Endothelial cell of umbilical vein (primary cell): ENCODE measurements around the gene ZNF407. TPM values are rescaled to one million over a fixed set of nuclear protein-coding genes. Genes with fewer than 3 reads are reported as not detected.

Source experiments
- BruUV-seq: library from RNA; stranded (reverse); fragments of 400-500 nt; replicated peaks from 2 replicates; lab custom pipeline; 2021; lab: Mats Ljungman, UMichigan
- CTCF ChIA-PET: fragments of 300-600, 350-600 bp; sonication (Branson Sonifier 250); formaldehyde crosslinking; loops from one replicate; lab custom pipeline; 2021; ENCODE audit warnings: antibody characterized with exemption, inconsistent platforms; lab: Charles Lee
- POLR2A ChIA-PET: fragments of 300-600, 350-600 bp; sonication (Branson Sonifier 250); formaldehyde crosslinking; loops from one replicate; lab custom pipeline; 2021; ENCODE audit warnings: antibody characterized with exemption, inconsistent platforms; lab: Charles Lee
- DNase-seq: peaks from one replicate; pipeline ENCODE4 v3.0.0-alpha.2; 2011; ENCODE audit warnings: low read depth, low spot score
- FAIRE-seq: peaks from 2 replicates; lab custom pipeline; 2011; peaks lifted over from hg19 to GRCh38; lab: Jason Lieb, UNC
- H2AFZ ChIP-seq: 2 replicates; pipeline ENCODE4 v1.6.0; 2012; ENCODE audit warnings: low read depth, low read length, control low read depth, inconsistent platforms
- H3K27ac ChIP-seq: 2 replicates; pipeline ENCODE4 v1.5.1; 2011; ENCODE audit warnings: low read depth, mild to moderate bottlenecking, control low read depth, low read length, moderate library complexity; ENCODE audit not compliant: insufficient read depth
- H3K27me3 ChIP-seq, 2 experiments: 2 replicates each; pipeline versions ENCODE4 v1.6.0 to v1.6.1; 2011; ENCODE audit warnings: low read length in 2 of 2, mixed read lengths in 1 of 2; ENCODE audit not compliant: control insufficient read depth in 2 of 2, insufficient read depth in 2 of 2
- H3K36me3 ChIP-seq, 2 experiments: 2 replicates in 1 of 2; 3 replicates in 1 of 2; pipeline ENCODE4 v1.5.1; 2011; ENCODE audit warnings: low read length in 2 of 2, mild to moderate bottlenecking in 1 of 2, moderate library complexity in 1 of 2; ENCODE audit not compliant: control insufficient read depth in 2 of 2, insufficient read depth in 2 of 2; ENCODE audit errors: extremely low read depth in 1 of 2
- H3K4me1 ChIP-seq: 3 replicates; pipeline ENCODE4 v1.5.1; 2011; ENCODE audit warnings: mild to moderate bottlenecking, low read length; ENCODE audit not compliant: control insufficient read depth, insufficient read depth; ENCODE audit errors: extremely low read depth
- H3K4me2 ChIP-seq: 2 replicates; pipeline ENCODE4 v1.6.1; 2011; ENCODE audit warnings: low read length, control low read depth, mixed read lengths; ENCODE audit not compliant: insufficient read depth
- H3K4me3 ChIP-seq, 3 experiments: fragments of 200-600 bp in 1 of 3; sonication (generic), shearing (Covaris generic) in 1 of 3; replicated peaks in 1 of 3; 2 replicates each; pipeline ENCODE4 v1.5.1; 2011 to 2016; ENCODE audit warnings: control low read depth in 3 of 3, low read length in 3 of 3, mild to moderate bottlenecking in 2 of 3, inconsistent platforms in 1 of 3, low read depth in 1 of 3, moderate library complexity in 1 of 3; ENCODE audit not compliant: insufficient read depth in 1 of 3
- H3K79me2 ChIP-seq: 2 replicates; pipeline ENCODE4 v1.6.0; 2012; ENCODE audit warnings: low read length, inconsistent platforms; ENCODE audit not compliant: control insufficient read depth, insufficient read depth
- H3K9ac ChIP-seq: replicated peaks from 2 replicates; pipeline ENCODE3; 2011; ENCODE audit warnings: low read length, control low read depth; ENCODE audit not compliant: insufficient read depth; ENCODE audit errors: extremely low read depth
- H3K9me1 ChIP-seq: replicated peaks from 3 replicates; pipeline ENCODE4 v1.6.0; 2011; ENCODE audit warnings: mild to moderate bottlenecking, low read length; ENCODE audit not compliant: control insufficient read depth, insufficient read depth; ENCODE audit errors: extremely low read depth
- H3K9me3 ChIP-seq: replicated peaks from 2 replicates; pipeline ENCODE4 v1.5.1; 2012; ENCODE audit warnings: low read length, inconsistent platforms; ENCODE audit not compliant: control insufficient read depth, insufficient read depth
- H4K20me1 ChIP-seq: replicated peaks from 2 replicates; pipeline ENCODE3; 2011; ENCODE audit warnings: mild to moderate bottlenecking, low read length; ENCODE audit not compliant: control insufficient read depth, insufficient read depth; ENCODE audit errors: extremely low read depth
- CTCF ChIP-seq, 2 donors: IDR thresholded peaks; 1 replicate in 1 of 2; 2 replicates in 1 of 2; pipeline ENCODE4 v1.5.1; 2011; ENCODE audit warnings: low read length in 2 of 2, mild to moderate bottlenecking in 2 of 2, moderate library complexity in 2 of 2, control low read depth in 1 of 2, inconsistent platforms in 1 of 2, low read depth in 1 of 2; ENCODE audit not compliant: insufficient read depth in 1 of 2; ENCODE audit errors: extremely low read depth in 1 of 2
- EZH2 ChIP-seq: IDR thresholded peaks from 2 replicates; pipeline ENCODE4 v1.6.1; 2012; ENCODE audit warnings: borderline replicate concordance, low read depth, mild to moderate bottlenecking, moderate library complexity, low read length, inconsistent platforms; ENCODE audit not compliant: severe bottlenecking
- FOS ChIP-seq: IDR thresholded peaks from 2 replicates; pipeline ENCODE4 v1.6.1; 2011; ENCODE audit warnings: mild to moderate bottlenecking, low read length, moderate library complexity, borderline replicate concordance; ENCODE audit not compliant: insufficient read depth
- GATA2 ChIP-seq: IDR thresholded peaks from 2 replicates; pipeline ENCODE4 v1.7.0; 2011; ENCODE audit warnings: low read depth, mild to moderate bottlenecking, moderate library complexity, mixed read lengths, low read length; ENCODE audit not compliant: insufficient read length, insufficient read depth
- JUN ChIP-seq: IDR thresholded peaks from 2 replicates; pipeline ENCODE4 v1.6.1; 2011; ENCODE audit warnings: borderline replicate concordance, low read depth; ENCODE audit not compliant: insufficient read length, insufficient read depth
- MAX ChIP-seq: IDR thresholded peaks from 2 replicates; pipeline ENCODE4 v1.6.1; 2011; ENCODE audit not compliant: insufficient read depth, insufficient read length
- MYC ChIP-seq: IDR thresholded peaks from one replicate; pipeline ENCODE4 v1.6.1; 2011; ENCODE audit warnings: mild to moderate bottlenecking, low read depth, low read length
- POLR2A ChIP-seq: IDR thresholded peaks from 2 replicates; pipeline ENCODE4 v1.6.1; 2012; ENCODE audit warnings: low read depth, mild to moderate bottlenecking, control low read depth, low read length
- POLR2AphosphoS5 ChIP-seq: IDR thresholded peaks from 2 replicates; pipeline ENCODE4 v1.6.1; 2012; ENCODE audit warnings: low read depth, mild to moderate bottlenecking, control low read depth, low read length, moderate library complexity; ENCODE audit not compliant: insufficient read depth
- dilution Hi-C: fragments of 300-500 bp; cut with MboI; formaldehyde crosslinking; loops from one replicate; pipeline ENCODE4 v1.15.0; 2019; ENCODE audit warnings: low sequenced_read_pairs; ENCODE audit not compliant: extremely low pct_ligation_motif_present
- intact Hi-C: fragments of 100-400 bp; cut with micrococcal nuclease; formaldehyde crosslinking; loops from one replicate; pipeline ENCODE4 v1.10.0; 2022
- polyA plus RNA-seq, 4 experiments: library from polyadenylated mRNA; depleted of rRNA in 3 of 4; stranded (reverse) in 3 of 4; unstranded in 1 of 4; fragments of >200 nt; gene quantifications; 2 replicates each; pipeline versions ENCODE4 v1.2.1 to v1.2.3, GENCODE V29; 2011 to 2012; ENCODE audit warnings: missing spikeins in 1 of 4
- total RNA-seq: library from RNA; stranded (reverse); gene quantifications from 2 replicates; pipeline ENCODE4 v1.2.3, GENCODE V29; 2021

The ZNF407 gene
- total and polyA plus RNA-seq, 2 donors (not counting 3 experiments of a cell fraction or from before 2014, with no cell fraction given), result 3.8 to 20.1 TPM

- CTCF ChIA-PET, result interaction anchor here (0.9 to 2.9 kb wide), 6 partner anchors 10 to 73 kb away, joined by 3 to 10 read pairs (median 4); no protein-coding TSS in a partner anchor
- DNase-seq, result no peak
- BruUV-seq, result no TSS peak
Measured at GRCh38 chr18:74818516-74819175, 221.0 kb downstream of the ZNF407 start.

More at GRCh38 chr18:74818516-74819175, 221.0 kb downstream of the ZNF407 start:
- no peak overlapping the region for H3K9ac ChIP-seq
- H3K79me2 ChIP-seq, result no peaks in the 10 kb centered on the region
- H3K4me1 ChIP-seq, result no peaks in the 10 kb centered on the region
- dilution Hi-C loops, result no loop called here
- TF ChIP-seq JUN, result no peak
- no peak for TF ChIP-seq CTCF (IDR thresholded peaks at IDR 0.05; ENCODE audit: extremely low read depth in 1 of 2, insufficient read depth in 1 of 2, low read depth in 1 of 2, low read length in 2 of 2)
- TF ChIP-seq MAX, result no peak
- TF ChIP-seq GATA2, result no peak
- no peak for TF ChIP-seq EZH2
- no peak for TF ChIP-seq MYC
- TF ChIP-seq FOS, result no peak
- no peak for TF ChIP-seq POLR2A
- TF ChIP-seq POLR2AphosphoS5, result no peak
- no peak overlapping the region for H2AFZ ChIP-seq
- no peaks in the 10 kb centered on the region for H4K20me1 ChIP-seq
- FAIRE-seq, result no peak
- H3K36me3 ChIP-seq, result no peaks in the 10 kb centered on the region
- no peaks in the 10 kb centered on the region for H3K9me3 ChIP-seq
- no peaks in the 10 kb centered on the region for H3K27me3 ChIP-seq
- H3K4me3 ChIP-seq, result no peak overlapping the region
- no peak overlapping the region for H3K4me2 ChIP-seq
- H3K9me1 ChIP-seq, result no peaks in the 10 kb centered on the region
- intact Hi-C loops, result no loop called here
- POLR2A ChIA-PET, result no interaction called here
- no peak overlapping the region for H3K27ac ChIP-seq
